Muscle of leg (tissue), 16 donors: ENCODE results near the gene FANCD2. TPM values are rescaled to one million over a fixed set of nuclear protein-coding genes. Genes with fewer than 3 reads are reported as not detected.
A peak's percentile ranks its signal among the peaks of the same experiment; 100 is the strongest.

Source experiments
- DNase-seq: peaks from one replicate; pipeline ENCODE4 v3.0.0; 2013
- H3K27ac ChIP-seq: one replicate; pipeline ENCODE4 v1.5.1; 2013; ENCODE audit warnings: mild to moderate bottlenecking, low read length, control low read depth
- H3K27me3 ChIP-seq: one replicate; pipeline ENCODE4 v1.6.1; 2013; ENCODE audit warnings: low read length; ENCODE audit not compliant: control insufficient read depth, insufficient read depth
- H3K36me3 ChIP-seq: one replicate; pipeline ENCODE4 v1.6.1; 2013; ENCODE audit warnings: low read length; ENCODE audit not compliant: control insufficient read depth, insufficient read depth
- H3K4me1 ChIP-seq: one replicate; pipeline ENCODE4 v1.6.1; 2013; ENCODE audit warnings: low read length; ENCODE audit not compliant: control insufficient read depth, insufficient read depth
- H3K4me3 ChIP-seq: one replicate; pipeline ENCODE4 v1.5.1; 2013; ENCODE audit warnings: low read length, control low read depth
- H3K9me3 ChIP-seq: replicated peaks from 2 replicates; pipeline ENCODE4 v1.6.1; 2013; ENCODE audit warnings: low read depth, low read length; ENCODE audit not compliant: control insufficient read depth
- whole genome bisulfite sequencing: methylation state at CpG from one replicate; pipeline ENCODE4 v1.1.5; 2013; ENCODE audit warnings: missing lambda C conversion rate; ENCODE audit not compliant: insufficient coverage; 5-methylcytosine and 5-hydroxymethylcytosine counted together
- long read RNA-seq, 11 donors: transcript quantifications; one replicate each; lab custom pipeline, GENCODE V29; 2026
- polyA plus RNA-seq, 8 donors: library from polyadenylated mRNA; unstranded; fragments of 120-200 nt; gene quantifications; one replicate each; pipeline versions ENCODE4 v1.2.1 to v1.2.3, GENCODE V29; 2013; ENCODE audit warnings: inconsistent platforms in 1 of 8, low replicate concordance in 1 of 8; ENCODE audit not compliant: insufficient read length in 8 of 8, insufficient read depth in 1 of 8
- total RNA-seq: library from RNA; stranded (reverse); fragments of 120-200 nt; gene quantifications from one replicate; pipeline ENCODE4 v1.2.4, GENCODE V29; 2013

FANCD2 gene
- total RNA-seq (8.2 TPM), polyA plus RNA-seq (10 to 100 TPM in 4 of 8 donors, 1 to 10 TPM in 4; 6.5 to 11.5 (median 9.9) TPM)
- long read RNA-seq, donor 1 = 0 reads
- long read RNA-seq, donor 2 = 0 reads
- long read RNA-seq, donor 3 = 0 reads
- long read RNA-seq, donor 4 = 0 reads
- long read RNA-seq, donor 5 = 0 reads
- long read RNA-seq, donor 6 = 0 reads
- long read RNA-seq, donor 7 = 0 reads
- long read RNA-seq, donor 8 = 0 reads
- long read RNA-seq, donor 9 = 0 reads
- long read RNA-seq, donor 10 = 0 reads
- long read RNA-seq, donor 11 = 0 reads

DNA sequence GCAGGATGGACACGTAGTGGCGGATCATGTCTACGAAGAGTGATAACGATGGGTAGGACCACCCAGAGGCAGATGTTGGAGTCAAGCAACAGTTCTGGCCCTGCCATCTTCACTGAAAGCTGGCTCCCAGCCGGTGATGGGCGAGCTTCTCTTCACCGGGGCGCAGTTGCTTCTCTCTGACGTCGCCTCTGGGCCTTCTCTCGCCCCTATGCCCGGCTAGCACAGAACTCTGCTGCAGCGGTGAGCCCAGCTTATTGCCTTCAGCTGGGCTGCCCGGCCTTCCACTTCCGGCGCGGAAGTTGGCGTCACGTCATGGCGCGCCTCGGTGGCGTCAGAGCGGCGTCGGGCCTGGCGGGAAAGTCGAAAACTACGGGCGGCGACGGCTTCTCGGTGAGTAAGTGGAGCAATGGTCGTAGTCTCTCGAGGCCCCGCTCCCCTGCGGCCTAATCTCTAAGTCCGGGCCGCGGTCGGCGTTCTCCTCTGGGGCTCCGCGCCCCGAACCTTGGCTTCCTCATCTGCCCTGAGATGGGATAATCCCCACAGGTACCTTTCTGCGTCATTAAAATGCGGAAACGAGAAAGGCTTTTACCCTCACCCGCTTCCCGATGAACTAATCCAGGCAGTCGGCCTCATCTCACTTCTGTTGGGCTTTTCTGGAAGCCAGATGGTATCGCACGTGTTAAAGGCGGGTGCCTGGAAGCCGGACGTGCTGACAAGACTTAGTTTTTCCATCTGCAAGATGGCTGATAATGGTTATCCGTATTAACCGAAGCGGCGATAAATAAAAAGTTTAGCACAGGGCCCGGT, at the start of gene FANCD2:
Gene FANCD2 (plus strand): TSS at position 354 of the 807 bp plus-strand sequence. CDS start 2,221 bp downstream, outside the sequence.
- H3K27me3 ChIP-seq = no peaks in the 10 kb centered on the region
- peak; percentile 93 for DNase-seq
- peak within 1 kb of the TSS; percentile 81 for H3K4me3 ChIP-seq
- WGBS = under 1% methylated on average over 47 of the region's 61 CpGs
- no peaks in the 10 kb centered on the region for H3K9me3 ChIP-seq
- H3K4me1 ChIP-seq = peaks cover 16% of the 10 kb centered on the region
- H3K36me3 ChIP-seq = peaks cover 19% of the 10 kb centered on the region
- H3K27ac ChIP-seq = peak within 1 kb of the TSS; percentile 65

DNA sequence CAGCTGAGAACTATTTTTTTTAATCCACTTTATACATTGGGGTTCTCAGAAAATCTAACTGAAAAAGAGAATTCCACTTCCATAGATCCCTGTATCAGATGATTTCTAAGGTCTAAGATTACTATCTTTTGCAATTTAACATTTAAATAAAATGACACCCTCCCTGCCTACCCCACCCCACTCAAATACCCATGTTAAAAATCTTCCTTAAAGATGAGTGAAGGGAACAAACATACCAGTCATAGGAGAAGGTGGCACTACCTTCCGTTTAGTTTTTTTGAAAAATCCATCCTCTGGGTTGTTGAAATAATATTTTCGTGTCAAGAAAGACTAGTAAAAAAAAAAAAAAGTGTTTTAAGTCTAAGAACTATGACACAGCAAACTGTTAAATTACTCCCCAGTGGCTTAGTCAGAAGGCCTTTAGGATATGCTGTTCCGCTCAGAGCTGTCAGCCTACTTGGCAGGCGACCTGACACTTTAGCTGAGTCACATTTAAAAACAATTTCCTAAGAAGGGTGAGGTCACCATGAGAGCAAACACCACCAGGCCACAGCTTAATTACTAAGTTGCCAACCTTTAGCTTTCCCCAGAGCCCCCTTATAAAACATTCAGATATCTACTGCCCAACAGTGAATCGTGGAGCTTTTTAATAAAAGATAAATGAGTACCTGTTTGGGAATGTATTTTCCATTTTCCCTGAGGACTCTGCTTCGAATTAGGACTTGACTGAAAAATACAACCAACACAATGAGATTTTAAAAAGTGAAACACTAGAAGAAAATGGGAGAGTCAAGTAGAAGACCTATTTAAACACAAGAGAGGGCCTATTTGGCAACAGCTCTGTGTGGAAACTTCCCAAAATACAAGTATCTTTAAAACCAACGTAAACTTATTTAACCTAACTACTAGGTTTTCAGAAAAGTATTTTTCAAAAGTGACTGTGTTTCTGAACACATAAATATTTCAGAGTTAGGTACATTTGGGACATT, 49.2 kb upstream of the FANCD2 start:
- H3K27me3 ChIP-seq = no peaks in the 10 kb centered on the region
- no peak overlapping the region for H3K27ac ChIP-seq
- H3K9me3 ChIP-seq = no peaks in the 10 kb centered on the region
- H3K36me3 ChIP-seq = peaks cover 41% of the 10 kb centered on the region
- DNase-seq = peak; percentile 57
- 83% methylated on average over 2 of the region's 7 CpGs for WGBS
- no peak overlapping the region for H3K4me3 ChIP-seq
- no peaks in the 10 kb centered on the region for H3K4me1 ChIP-seq

DNA sequence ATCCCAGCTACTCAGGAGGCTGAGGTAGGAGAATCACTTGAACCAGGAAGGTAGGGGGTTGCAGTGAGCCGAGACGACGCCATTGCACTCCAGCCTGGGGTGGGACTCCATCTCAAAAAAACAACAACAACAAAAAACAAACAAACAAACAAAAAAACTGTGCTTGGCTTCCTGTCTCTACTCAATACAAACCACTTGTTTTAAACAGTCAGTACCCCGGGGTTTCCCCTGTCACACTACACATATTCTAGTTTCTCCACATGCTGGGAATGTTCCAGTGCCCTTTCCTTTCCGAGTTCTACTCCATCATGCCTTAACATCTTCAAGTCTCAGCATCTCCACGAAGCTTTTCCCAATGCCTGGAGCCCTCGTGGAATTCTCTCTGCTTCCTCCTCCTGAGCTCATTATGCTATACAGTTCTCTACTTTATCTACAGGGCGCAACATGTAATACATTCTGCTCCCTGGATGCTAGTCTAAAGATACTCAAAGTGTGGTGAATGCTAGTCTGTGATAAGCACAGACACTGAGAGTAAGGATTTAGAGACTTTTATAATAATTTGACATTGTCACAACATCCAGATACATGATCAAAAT, 47.4 kb upstream of the FANCD2 start:
- no peak for DNase-seq
- H3K4me1 ChIP-seq = no peaks in the 10 kb centered on the region
- no peaks in the 10 kb centered on the region for H3K9me3 ChIP-seq
- no peak overlapping the region for H3K27ac ChIP-seq
- H3K36me3 ChIP-seq = peaks cover 33% of the 10 kb centered on the region
- no peaks in the 10 kb centered on the region for H3K27me3 ChIP-seq
- 82% methylated on average over 4 of the region's 8 CpGs for WGBS
- no peak overlapping the region for H3K4me3 ChIP-seq

DNA sequence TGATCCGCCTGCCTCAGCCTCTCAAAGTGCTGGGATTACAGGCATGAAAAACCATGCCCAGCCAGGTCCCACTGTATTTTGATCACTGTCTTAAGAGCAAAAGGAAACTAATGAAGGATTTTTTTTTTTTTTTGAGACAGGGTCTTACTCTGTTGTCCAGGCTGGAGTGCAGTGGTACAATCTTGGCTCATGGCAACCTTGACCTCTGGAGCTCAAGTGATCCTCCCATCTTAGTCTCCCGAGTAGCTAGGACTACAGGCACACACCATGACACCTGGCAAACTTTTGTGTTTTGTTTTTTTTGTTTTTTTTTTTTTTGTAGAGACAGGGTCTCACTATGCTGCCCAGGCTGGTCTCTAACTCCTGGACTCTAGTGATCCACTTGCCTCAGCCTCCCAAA, 46.0 kb upstream of the FANCD2 start:
- H3K27ac ChIP-seq = no peak overlapping the region
- no peaks in the 10 kb centered on the region for H3K9me3 ChIP-seq
- no peak for DNase-seq
- peaks cover 24% of the 10 kb centered on the region for H3K36me3 ChIP-seq
- H3K4me3 ChIP-seq = no peak overlapping the region
- no peaks in the 10 kb centered on the region for H3K27me3 ChIP-seq
- 100% methylated on average over 1 of the region's 2 CpGs for WGBS
- H3K4me1 ChIP-seq = no peaks in the 10 kb centered on the region

DNA sequence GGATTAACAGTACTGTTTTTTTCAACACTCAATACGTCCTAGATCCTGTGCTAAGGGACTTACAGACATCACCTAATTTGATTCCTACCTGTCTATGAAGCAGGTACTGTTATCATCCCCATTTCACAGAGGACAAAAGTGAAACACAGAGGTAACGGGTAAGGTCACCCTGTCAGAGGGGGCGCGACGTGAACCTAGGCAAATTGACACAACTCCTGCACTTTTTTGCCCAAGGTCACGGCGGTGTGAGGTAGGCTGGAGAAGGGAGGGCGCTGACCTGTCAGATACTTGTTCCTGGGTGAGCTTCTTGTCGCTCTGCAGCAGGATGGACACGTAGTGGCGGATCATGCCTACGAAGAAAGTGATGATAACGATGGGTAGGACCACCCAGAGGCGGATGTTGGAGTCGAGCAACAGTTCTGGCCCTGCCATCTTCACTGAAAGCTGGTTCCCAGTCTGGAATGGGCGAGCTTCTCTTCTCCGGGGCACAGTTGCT, 40.0 kb upstream of the FANCD2 start:
- Histone ChIP-seq H3K4me1 (peaks cover 14% of the 10 kb centered on the region), H3K9me3 (no peaks in the 10 kb centered on the region), H3K36me3 (peaks cover 6% of the 10 kb centered on the region), H3K27me3 (no peaks in the 10 kb centered on the region), H3K27ac (peak overlapping the region; percentile 45), H3K4me3 (peak overlapping the region; percentile 88)
- no peak for DNase-seq
- 0% methylated on average over 13 of the region's 17 CpGs for WGBS

DNA sequence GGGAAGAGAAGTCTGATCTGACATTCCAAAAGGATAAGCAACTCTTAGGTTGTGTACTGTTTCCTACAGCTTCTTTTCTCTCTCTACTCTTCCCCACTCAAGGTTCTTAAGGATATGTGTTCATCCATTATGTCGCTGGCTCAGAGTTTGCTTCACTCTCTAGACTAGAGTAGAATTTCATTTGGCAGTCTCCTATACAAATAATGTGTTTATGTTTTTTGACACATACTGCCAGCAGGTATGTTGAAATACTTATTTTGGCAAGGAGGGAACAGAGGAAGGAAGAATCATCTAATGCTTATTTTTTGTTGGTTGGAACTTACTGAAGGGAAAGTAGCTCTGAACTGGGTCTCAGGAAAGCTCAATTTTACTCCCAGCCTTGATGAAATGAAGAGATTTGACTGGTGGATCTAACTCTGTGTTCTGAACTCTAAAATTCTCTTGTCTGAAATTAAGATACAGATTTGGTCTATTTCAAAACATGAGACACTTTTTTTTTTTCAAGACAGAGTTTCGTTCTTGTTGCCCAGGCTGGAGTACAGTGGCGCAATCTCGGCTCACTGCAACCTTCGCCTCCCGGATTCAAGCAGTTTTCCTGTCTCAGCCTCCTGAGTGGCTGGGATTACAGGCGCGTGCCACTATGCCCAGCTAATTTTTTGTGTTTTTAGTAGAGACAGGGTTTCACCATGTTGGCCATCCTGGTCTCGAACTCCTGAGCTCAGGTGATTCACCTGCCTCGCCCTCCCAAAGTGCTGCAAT, 32.0 kb upstream of the FANCD2 start:
- WGBS = 84% methylated on average over 5 of the region's 10 CpGs
- H3K4me3 ChIP-seq = no peak overlapping the region
- DNase-seq = no peak
- H3K27me3 ChIP-seq = no peaks in the 10 kb centered on the region
- no peaks in the 10 kb centered on the region for H3K9me3 ChIP-seq
- H3K36me3 ChIP-seq = peaks cover 3% of the 10 kb centered on the region
- no peaks in the 10 kb centered on the region for H3K4me1 ChIP-seq
- no peak overlapping the region for H3K27ac ChIP-seq

DNA sequence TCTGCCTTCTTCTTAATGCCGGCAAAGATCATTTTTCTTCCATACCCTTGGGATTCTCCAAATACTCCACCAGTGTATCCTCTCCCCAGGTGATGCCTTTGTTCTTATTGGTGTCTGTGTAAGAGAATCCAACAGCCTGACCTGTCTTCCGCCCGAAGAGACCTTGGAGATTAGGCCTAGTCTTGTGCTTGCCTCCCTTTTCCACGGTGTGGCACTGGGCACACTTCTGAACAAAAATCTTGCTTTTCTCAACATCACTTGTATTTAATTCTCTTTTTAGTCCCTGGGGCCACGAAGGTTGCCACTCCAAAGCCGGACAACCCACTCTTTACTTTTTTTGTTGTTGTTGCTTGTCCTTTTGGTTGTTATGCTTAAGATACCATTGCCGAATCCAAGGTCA, 25.6 kb upstream of the FANCD2 start:
- H3K36me3 ChIP-seq = peaks cover 9% of the 10 kb centered on the region
- 83% methylated on average over 1 of the region's 7 CpGs for WGBS
- H3K4me3 ChIP-seq = no peak overlapping the region

DNA sequence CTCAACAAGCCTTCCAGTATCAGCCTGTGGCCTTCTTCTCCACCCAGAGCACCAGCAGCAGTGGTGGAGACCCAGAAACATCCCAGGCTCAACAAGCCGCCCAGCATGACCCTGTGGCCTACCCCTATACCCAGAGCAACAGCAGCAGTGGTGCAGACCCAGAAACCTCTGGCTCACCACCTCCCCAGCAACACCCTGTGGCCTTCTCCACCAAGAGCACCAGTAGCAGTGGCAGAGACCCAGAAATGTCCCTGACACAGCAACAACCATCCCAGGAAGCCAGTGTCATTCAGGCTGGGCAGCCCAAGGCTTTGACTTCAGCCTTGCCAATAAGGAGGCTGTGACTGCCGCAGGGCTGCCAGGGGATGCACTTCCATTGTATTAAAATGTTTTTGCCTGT, 23.3 kb upstream of the FANCD2 start:
- no peak overlapping the region for H3K4me3 ChIP-seq
- H3K27me3 ChIP-seq = no peaks in the 10 kb centered on the region
- no peak overlapping the region for H3K27ac ChIP-seq
- no peak for DNase-seq
- H3K36me3 ChIP-seq = peaks cover 9% of the 10 kb centered on the region
- no peaks in the 10 kb centered on the region for H3K4me1 ChIP-seq
- no peaks in the 10 kb centered on the region for H3K9me3 ChIP-seq
- 95% methylated on average over 2 of the region's 2 CpGs for WGBS

More for the DNA sequence above, 25.6 kb upstream of the FANCD2 start:
- Histone ChIP-seq H3K27me3 (no peaks in the 10 kb centered on the region), H3K4me1 (no peaks in the 10 kb centered on the region), H3K27ac (no peak overlapping the region), H3K9me3 (no peaks in the 10 kb centered on the region)
- DNase-seq = no peak

DNA sequence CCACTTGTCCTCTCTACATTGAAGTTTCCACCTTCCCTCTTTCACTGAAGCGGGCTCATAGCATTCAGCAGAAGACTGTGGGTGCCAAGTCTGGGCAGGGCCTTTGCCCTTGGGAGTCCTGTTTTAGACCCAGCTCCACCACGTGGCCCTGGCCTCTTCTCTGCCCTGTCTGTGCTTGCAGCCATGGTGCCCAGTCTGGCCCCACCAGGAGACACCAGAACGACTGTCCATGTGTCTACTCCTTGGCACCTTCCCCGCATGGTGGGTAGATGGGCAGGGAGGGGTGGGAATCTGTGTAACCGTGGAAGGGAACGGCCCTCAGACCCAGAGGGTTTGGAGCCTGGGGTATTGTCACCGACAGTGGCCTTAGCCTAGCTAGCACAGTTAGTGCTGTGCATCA, 21.7 kb upstream of the FANCD2 start:
- no peaks in the 10 kb centered on the region for H3K27me3 ChIP-seq
- H3K4me3 ChIP-seq = no peak overlapping the region
- H3K4me1 ChIP-seq = peaks cover 11% of the 10 kb centered on the region
- peaks cover 6% of the 10 kb centered on the region for H3K36me3 ChIP-seq
- DNase-seq = no peak
- 91% methylated on average over 5 of the region's 7 CpGs for WGBS
- H3K9me3 ChIP-seq = no peaks in the 10 kb centered on the region
- H3K27ac ChIP-seq = no peak overlapping the region
